ENCODE results near the gene HSD3B1.
A peak's percentile ranks its signal among the peaks of the same experiment; 100 is the strongest.

HSD3B1 gene

DNA sequence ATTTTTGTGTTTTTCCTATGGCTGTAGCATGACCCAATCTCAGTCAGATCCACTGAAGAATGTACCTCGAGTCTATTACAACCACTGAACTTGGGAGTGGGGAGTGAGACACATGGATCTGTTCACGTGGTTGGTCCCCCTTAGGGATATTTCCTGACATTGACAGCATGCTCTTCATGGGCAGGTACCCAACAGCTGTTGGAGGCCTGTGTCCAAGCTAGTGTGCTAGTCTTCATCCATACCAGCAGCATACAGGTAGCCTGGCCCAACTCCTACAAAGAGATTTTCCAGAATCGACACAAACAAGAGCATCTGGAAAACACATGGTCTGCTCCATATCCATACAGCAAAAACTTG, 34.2 kb upstream of the HSD3B1 start:
- TF ChIP-seq, protein P1, sequence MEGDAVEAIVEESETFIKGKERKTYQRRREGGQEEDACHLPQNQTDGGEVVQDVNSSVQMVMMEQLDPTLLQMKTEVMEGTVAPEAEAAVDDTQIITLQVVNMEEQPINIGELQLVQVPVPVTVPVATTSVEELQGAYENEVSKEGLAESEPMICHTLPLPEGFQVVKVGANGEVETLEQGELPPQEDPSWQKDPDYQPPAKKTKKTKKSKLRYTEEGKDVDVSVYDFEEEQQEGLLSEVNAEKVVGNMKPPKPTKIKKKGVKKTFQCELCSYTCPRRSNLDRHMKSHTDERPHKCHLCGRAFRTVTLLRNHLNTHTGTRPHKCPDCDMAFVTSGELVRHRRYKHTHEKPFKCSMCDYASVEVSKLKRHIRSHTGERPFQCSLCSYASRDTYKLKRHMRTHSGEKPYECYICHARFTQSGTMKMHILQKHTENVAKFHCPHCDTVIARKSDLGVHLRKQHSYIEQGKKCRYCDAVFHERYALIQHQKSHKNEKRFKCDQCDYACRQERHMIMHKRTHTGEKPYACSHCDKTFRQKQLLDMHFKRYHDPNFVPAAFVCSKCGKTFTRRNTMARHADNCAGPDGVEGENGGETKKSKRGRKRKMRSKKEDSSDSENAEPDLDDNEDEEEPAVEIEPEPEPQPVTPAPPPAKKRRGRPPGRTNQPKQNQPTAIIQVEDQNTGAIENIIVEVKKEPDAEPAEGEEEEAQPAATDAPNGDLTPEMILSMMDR (IDR thresholded peaks at IDR 0.05; ENCODE audit: low read depth, low read length): no peak
- TF ChIP-seq MYC (IDR thresholded peaks at IDR 0.05; ENCODE audit: low read depth, low read length): no peak
- TF ChIP-seq, protein P2, sequence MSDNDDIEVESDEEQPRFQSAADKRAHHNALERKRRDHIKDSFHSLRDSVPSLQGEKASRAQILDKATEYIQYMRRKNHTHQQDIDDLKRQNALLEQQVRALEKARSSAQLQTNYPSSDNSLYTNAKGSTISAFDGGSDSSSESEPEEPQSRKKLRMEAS (IDR thresholded peaks at IDR 0.05; ENCODE audit: low read depth, low read length): no peak
- no peak for TF ChIP-seq POLR2A (IDR thresholded peaks at IDR 0.05; ENCODE audit: extremely low read depth, insufficient read length)
- DNase-seq (ENCODE audit: low read depth): no peak
- no peak overlapping the region for H3K4me3 ChIP-seq (ENCODE audit: low read depth, low read length)

DNA sequence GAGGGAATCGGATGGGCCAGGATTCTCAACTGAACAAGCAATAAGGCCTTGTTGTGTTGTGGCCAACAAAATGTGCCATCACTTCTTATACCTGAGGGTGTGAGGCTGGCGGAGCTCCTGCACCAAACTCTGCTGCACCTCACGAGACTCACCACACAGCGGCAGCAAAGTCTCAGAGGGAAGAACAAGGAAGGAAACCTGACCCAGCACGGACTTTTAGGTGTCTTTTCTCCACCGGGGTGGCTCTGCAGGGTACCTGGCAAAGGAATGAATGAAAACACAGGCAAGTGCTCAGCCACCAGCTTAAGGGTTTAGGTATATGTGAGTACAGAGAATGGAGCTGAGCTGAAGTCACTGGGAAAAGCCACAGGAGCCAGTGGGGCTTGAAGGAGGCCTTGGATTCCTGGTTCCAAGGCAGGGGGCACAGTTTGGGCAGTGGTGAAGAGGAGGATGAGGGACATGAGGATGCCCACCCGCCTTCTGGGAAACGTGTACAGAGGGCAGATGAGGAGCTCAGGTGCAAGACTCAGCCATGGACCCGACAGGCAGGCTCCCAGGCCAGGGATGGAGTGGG, 31.1 kb upstream of the HSD3B1 start:
- no peak overlapping the region for H3K4me3 ChIP-seq (ENCODE audit: low read depth, low read length)
- TF ChIP-seq MYC (IDR thresholded peaks at IDR 0.05; ENCODE audit: low read depth, low read length) (peak; percentile 15; the same call in 1 of the 2 replicates), POLR2A (IDR thresholded peaks at IDR 0.05; ENCODE audit: extremely low read depth, insufficient read length) (no peak)
- TF ChIP-seq, protein P1 (IDR thresholded peaks at IDR 0.05; ENCODE audit: low read depth, low read length): peak; percentile 77
- peak; percentile 56 for DNase-seq (ENCODE audit: low read depth)

DNA sequence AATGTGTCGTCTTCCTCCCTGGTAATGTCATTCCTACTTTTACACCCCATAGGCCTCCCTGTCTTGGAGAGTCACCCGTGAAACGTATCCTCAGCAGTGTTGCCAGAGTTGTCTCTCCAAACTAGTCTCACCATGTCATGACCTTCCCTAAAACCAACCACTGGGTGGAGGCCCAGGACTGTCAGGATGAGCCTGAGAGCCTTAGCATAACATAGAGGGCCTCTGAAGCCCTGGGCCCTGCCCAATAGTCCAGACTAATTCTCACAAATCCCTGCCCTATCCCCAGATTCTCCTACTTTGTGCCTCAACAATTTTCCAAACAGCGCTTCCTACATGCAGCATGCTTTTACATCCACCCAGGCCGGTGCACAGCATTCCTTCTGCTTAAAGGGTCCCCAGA, 29.3 kb upstream of the HSD3B1 start:
- no peak overlapping the region for H3K4me3 ChIP-seq (ENCODE audit: low read depth, low read length)
- TF ChIP-seq POLR2A (IDR thresholded peaks at IDR 0.05; ENCODE audit: extremely low read depth, insufficient read length): no peak
- TF ChIP-seq, protein P2 (IDR thresholded peaks at IDR 0.05; ENCODE audit: low read depth, low read length): no peak
- TF ChIP-seq MYC (IDR thresholded peaks at IDR 0.05; ENCODE audit: low read depth, low read length): no peak
- TF ChIP-seq, protein P1 (IDR thresholded peaks at IDR 0.05; ENCODE audit: low read depth, low read length): no peak
- no peak for DNase-seq (ENCODE audit: low read depth)

DNA sequence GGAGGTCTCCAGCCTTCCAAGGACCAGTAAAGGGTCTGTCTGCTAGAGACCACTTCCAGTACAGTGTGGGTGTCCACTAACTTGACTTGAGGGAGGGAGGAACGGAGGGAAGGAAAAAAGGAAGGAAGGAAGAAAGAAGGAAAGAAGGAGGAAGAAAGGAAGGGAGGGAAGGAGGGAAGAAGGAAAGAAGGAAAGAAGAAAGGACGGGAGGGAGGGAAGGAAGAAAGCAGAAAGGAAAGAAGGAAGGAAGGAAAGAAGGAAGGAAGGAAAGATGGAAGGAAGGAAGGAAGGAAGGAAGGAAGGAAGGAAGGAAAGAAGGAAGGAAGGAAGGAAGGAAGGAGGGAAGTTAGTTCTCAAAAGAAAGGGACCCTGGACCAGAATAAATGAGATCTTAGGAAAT, 26.8 kb upstream of the HSD3B1 start:
- no peak for DNase-seq (ENCODE audit: low read depth)
- no peak overlapping the region for H3K4me3 ChIP-seq (ENCODE audit: low read depth, low read length)
- TF ChIP-seq, protein P2 (IDR thresholded peaks at IDR 0.05; ENCODE audit: low read depth, low read length): no peak
- TF ChIP-seq MYC (IDR thresholded peaks at IDR 0.05; ENCODE audit: low read depth, low read length): no peak
- no peak for TF ChIP-seq POLR2A (IDR thresholded peaks at IDR 0.05; ENCODE audit: extremely low read depth, insufficient read length)
- TF ChIP-seq, protein P1 (IDR thresholded peaks at IDR 0.05; ENCODE audit: low read depth, low read length): no peak

DNA sequence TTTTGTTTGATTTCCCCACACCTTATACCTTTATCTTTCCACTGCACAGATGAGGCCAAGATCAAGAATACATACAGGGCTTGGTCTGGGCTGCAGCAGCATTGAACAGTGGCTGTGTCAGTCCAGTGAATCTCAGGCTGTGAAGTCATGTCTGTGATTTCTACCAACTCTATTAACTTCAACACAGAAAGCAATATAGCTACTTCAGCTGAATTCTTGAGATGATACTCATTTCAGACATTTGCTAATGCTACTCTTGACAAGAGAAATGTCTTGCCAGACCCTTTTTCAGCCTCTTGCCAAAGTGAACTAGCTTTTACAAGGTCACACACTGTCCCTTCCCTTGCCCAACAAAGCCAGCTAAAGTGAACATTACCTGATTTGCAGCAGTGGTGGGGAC, 25.1 kb upstream of the HSD3B1 start:
- DNase-seq (ENCODE audit: low read depth): no peak
- TF ChIP-seq, protein P1 (IDR thresholded peaks at IDR 0.05; ENCODE audit: low read depth, low read length): no peak
- TF ChIP-seq, protein P2 (IDR thresholded peaks at IDR 0.05; ENCODE audit: low read depth, low read length): no peak
- no peak for TF ChIP-seq MYC (IDR thresholded peaks at IDR 0.05; ENCODE audit: low read depth, low read length)
- no peak for TF ChIP-seq POLR2A (IDR thresholded peaks at IDR 0.05; ENCODE audit: extremely low read depth, insufficient read length)
- H3K4me3 ChIP-seq (ENCODE audit: low read depth, low read length): no peak overlapping the region
